ENCODE results near the gene RAD18.
A peak's percentile ranks its signal among the peaks of the same experiment; 100 is the strongest.

RAD18 gene

DNA sequence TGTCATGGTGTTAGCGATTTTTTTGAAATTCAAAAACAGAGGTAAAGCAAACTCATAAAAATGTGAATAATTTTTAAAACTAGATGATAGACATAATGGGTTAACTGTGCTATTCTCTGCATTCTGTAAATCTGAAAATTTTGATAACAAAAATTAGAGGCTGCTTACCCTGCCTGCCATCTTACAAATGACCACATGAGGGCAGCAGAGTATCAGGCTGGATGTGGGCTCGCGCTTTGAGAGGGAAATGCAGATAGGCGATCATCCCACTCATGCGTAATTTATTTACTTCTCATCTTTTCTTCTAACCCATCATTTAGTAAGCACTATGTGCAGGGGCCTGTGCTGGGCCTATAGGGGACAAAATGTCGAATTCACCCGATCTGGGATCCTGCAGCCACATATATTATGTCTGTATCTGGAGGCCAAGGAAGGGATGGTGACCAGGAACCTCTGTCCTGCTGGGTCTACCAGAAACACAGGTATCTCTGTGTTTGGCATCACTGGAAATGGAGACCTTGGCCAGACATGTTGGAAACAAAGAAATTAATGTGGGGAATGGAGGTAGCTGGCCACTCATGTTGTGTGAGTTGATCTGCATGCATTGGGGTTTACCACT lies 7.8 kb upstream of the RAD18 start:
- in situ Hi-C loops (cut with MboI; ENCODE audit: low pct_unique_long_range_greater_than_20kb, low sequenced_read_pairs) = loop anchor here (10.0 kb wide), 1 partner anchor 334 kb away; no protein-coding TSS in a partner anchor

DNA sequence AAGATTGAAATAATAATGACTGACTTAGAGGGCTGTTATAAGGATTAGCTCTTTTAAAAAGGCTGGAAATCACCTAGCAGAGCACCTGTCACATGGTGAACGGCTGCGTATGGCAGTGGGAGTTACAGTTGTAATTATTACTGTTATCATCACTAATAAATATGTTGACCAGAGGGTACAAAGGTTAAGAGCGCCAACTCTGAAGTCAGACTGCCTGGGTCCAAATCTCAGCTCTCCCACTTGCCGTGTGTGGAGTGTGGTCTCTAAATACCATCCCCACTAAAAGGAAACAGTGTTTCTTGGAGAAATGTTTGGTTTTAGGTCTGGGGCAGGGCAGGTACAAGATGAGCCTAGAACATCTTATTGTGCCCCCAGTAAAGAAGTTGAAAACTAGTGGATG lies 6.0 kb upstream of the RAD18 start:
- in situ Hi-C loops (cut with MboI; ENCODE audit: low pct_unique_long_range_greater_than_20kb, low sequenced_read_pairs) = no loop called here
- no peak for DNase-seq

More for the DNA sequence above, 7.8 kb upstream of the RAD18 start:
- DNase-seq = peak; percentile 73

DNA sequence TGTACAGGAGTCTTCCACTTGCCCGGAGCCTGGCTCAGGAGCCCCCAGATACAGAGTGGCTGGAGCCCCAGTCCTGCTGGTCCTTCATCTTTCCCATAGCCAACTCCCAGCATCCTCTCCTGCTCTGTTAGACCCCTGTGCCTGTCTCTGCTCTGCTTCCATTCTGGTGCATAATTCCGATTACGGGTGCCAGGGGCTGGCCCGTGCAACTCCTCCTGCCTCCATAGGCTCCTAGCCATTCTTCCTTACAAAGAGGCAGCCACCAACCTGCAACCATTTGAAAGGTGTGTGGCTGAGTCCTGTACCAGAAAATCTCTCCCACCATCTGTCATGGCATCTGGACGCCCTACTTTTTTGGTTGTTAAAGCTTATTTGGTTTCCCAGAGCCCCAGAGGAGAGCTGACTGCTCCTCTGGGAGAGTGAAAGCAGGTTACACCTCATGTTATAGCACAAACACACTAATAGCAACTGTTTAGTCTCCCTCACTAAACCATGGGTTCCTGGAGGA lies 5.2 kb upstream of the RAD18 start:
- in situ Hi-C loops (cut with MboI; ENCODE audit: low pct_unique_long_range_greater_than_20kb, low sequenced_read_pairs) = no loop called here
- no peak for DNase-seq

DNA sequence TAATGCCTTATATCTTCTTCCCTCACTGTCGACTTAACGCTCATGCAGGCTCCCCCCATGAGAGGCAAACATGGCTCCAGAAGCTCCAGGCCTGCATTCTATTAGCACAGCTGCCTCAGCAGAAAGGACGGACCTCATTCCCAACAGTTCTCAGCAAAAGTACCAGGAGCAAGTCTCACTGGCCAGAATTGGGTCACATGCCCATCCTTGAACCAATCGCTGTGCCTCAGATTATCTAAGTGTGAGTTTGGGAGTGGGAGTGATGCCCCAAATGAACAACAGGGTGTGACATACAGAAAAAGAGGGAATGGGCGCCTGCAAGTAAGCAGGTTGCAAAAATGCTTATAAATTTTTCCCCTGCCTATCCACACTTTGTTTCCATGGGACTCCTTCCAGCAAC lies 4.3 kb upstream of the RAD18 start:
- in situ Hi-C loops (cut with MboI; ENCODE audit: low pct_unique_long_range_greater_than_20kb, low sequenced_read_pairs) = no loop called here
- no peak for DNase-seq

DNA sequence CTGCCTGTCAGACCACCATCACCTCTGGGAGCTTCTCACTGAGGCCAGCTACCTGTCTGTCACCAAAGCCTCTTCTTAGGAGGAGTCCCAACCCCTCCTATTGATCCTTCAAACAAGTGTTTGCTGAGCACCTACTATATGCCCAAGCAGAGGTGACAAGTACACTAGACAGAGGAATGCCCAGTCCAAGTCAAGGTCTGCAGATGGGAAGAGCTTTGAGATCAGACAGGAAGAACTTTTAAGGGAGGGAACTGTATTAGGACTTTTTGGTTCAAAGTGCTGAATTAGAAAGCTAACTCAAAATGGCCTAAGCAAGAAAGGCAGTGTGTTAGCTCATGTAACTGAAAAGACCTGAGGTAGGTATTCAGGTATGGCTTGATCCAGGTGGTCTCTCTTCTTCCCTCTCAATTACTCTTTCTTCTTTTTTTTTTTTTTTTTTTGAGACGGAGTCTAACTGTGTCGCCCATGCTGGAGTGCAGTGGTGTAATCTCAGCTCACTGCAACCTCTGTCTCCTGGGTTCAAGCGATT lies 3.6 kb upstream of the RAD18 start:
- no peak for DNase-seq
- in situ Hi-C loops (cut with MboI; ENCODE audit: low pct_unique_long_range_greater_than_20kb, low sequenced_read_pairs) = no loop called here

DNA sequence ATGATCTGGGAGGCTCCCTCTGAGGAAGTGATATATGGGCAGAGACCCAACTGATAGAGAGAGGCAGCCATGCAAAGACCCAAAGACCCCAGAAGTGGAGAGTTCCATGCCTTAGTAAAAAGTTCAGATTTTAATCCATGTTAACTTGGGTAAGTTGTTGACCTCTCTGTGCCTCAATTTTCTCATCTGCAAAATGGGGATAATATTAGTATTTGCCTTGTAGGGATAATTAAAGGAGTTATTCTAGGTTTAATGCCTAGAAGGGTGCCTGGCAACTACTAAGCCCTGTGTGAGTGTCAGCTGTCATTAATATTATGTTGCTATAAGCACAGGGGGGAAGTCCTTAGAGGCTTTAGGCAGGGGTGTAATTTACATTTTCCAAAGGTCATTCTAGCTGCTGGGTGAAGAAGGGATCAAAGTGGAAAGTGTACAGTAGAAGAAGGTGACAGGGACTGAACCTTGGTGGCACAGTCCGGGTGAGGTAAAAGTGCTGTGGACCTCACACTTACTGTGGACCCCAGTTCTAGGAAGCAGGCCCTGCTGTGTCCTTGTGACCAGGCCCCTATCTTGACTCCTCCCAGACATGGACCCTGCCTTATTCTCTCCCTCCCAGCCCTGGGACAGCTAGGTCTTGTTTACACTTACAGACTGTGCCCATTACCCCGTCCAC lies 3.0 kb upstream of the RAD18 start:
- no peak for DNase-seq
- in situ Hi-C loops (cut with MboI; ENCODE audit: low pct_unique_long_range_greater_than_20kb, low sequenced_read_pairs) = no loop called here

DNA sequence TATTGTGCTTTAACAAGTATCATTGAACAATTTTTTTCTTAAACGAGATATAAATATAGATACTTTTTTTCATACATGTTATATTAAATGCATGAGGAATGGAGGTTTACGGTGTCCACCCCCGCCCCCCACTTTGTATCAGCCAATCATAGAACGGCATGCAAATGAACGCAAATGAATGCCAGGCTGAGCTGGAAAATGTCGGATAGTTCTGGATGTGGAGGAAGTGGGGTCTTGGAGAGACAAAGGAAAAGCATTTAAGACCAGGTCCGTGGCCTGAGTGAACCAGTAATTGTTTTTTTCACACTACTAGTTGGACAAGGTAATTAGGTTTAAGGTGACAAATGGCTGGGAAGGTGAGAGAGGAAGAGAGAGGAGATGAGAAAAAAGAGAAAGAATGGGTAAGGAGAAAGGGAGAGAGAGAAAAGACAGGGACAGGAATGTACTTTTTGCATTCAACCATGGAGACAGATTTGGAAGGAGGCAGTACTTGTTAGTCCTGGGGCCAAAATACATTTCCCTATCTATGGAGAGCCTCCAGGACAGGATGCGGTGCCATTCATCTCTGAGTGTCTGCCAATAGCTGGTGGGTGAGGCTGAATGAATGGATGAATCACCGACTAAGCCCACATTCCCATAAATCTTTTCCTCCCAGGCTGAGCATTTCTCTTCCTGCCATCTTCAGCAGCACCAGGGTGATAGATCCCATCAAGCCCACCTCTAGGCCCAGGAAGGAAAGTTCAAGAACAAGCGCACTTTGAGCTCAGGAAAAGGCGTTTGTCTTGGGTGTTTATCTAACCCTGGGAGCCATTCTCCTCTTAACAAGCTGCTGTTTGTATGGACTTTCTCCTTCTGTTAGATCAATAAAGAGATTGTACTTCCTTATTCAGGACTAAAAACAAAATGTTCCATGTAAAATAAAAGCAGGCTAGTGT lies 1.4 kb upstream of the RAD18 start:
- in situ Hi-C loops (cut with MboI; ENCODE audit: low pct_unique_long_range_greater_than_20kb, low sequenced_read_pairs) = no loop called here
- no peak for DNase-seq

DNA sequence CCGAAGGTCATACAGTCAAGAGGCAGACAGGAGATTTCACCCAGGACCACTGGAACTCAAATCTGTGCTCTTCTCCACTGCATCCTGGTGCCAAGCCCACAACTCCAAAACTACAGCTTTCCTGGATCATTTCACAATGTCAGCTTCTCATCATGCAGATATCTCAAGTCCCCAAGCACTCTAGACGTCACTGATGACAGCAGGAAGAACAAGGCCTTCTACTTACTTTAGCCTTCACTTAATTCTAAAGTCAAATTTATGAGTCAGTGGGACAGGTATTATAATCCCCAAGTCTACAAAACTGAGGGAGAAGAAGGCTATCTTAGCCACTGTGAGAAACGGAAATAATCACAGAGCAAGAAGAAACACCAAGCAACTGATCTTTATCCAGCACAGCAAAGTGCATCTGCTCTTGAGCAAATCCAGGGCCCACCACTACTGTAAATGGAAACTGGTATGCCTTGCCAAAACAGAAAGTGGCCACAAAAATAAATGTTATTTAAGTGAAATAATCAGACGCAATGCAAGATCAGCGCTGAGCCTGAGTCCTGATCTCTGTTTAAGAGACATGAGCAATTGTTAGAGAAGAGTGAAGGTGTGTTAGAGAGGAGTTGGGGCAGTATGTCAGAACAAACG lies 928 bp downstream of the RAD18 start:
- peak; percentile 18 for DNase-seq
- in situ Hi-C loops (cut with MboI; ENCODE audit: low pct_unique_long_range_greater_than_20kb, low sequenced_read_pairs) = no loop called here

DNA sequence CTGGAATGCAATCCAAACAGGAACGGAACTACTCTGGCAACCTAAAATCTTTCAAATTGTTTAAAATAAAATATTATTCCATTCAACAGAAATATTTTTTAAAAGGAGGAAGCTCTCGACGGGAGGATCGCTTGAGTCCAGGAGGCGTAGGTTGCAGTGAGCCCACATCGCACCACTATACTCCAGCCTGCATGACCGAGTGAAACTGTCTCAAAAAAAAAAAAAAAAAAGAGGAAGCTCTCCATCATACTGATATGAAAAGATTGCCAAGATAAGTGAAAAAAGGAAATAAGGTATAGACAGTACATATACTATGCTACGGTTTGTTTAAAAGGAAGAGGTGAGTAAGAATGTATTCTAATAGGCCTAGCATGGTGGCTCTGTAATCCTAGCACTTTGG lies 3.6 kb downstream of the RAD18 start:
- peak; percentile 94 for DNase-seq
- in situ Hi-C loops (cut with MboI; ENCODE audit: low pct_unique_long_range_greater_than_20kb, low sequenced_read_pairs) = no loop called here

DNA sequence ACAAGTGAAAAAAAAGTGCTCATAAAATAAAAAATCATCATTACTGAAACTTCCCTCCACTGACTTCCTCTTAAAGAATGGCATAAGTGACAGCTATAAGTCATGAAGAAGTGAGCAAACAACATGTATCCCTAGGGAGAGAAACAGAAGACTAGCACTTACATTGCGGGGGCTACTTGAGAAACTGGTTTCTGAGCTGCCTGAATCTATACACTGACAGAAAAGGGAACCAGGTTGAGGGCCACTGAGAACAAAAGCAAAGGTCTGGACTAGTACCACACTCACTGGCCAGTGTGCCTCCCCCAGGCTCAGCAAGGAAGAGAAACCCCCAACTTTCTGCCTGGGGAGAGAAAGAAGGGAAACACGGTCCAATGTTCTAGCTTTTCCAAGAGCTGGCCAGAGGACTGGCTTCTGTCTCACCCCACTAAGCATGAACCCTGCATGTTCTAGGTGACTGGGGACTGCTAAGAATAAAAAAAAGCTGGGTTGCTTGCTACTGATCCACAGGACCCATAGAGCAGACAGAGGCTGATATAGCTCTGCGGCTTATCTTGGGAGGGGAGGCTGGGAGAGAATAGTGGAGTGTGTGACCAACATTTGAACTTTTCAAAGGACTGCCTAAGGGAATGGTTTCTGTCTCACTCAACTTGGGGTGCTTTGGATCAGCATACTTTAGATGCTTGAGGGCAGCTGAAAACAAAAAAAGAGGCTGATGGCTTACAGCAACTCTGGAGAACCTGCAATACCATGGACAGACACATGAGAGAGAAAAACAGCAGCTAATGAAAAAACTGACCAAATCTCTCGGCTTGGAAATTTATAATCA lies 8.1 kb downstream of the RAD18 start:
- DNase-seq = peak; percentile 74
- in situ Hi-C loops (cut with MboI; ENCODE audit: low pct_unique_long_range_greater_than_20kb, low sequenced_read_pairs) = no loop called here

DNA sequence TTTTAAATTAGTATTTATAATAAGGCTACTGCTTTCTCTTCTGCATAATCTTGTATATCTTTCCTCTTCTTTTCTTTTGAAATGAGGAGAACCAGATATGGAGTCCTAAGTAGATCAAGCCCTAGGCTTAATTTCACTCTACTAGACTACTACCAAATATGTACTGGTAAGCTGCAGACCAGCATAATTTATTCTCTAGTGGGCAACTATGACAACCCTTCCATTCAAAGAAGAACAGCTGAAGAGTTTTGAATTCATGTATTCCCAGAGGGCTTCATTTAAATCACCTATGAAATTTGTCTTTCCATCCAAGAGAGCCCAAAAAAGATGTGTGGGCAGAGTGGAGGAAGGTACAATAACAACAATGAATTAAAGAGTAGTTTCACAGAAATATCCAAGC lies 10.0 kb downstream of the RAD18 start:
- DNase-seq = no peak
- in situ Hi-C loops (cut with MboI; ENCODE audit: low pct_unique_long_range_greater_than_20kb, low sequenced_read_pairs) = no loop called here

DNA sequence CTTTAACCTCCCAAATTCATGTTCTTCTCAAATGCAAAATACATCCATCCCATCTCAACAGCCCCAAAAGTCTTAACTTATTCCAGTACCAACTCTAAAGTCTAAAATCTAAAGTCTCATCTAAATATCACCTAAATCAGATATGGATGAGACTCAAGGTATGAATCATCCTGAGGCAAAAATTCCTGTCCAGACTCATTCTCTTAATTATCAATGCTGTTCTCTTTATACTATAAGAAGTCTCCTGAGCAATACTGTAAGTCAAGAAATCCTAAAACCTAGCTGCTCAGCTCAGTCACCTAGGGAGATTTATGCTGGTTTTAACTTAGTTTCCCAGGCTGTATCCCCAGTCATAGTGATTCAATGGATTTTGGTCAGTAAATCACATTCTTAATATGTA lies 11.1 kb downstream of the RAD18 start:
- DNase-seq = no peak
- in situ Hi-C loops (cut with MboI; ENCODE audit: low pct_unique_long_range_greater_than_20kb, low sequenced_read_pairs) = no loop called here

DNA sequence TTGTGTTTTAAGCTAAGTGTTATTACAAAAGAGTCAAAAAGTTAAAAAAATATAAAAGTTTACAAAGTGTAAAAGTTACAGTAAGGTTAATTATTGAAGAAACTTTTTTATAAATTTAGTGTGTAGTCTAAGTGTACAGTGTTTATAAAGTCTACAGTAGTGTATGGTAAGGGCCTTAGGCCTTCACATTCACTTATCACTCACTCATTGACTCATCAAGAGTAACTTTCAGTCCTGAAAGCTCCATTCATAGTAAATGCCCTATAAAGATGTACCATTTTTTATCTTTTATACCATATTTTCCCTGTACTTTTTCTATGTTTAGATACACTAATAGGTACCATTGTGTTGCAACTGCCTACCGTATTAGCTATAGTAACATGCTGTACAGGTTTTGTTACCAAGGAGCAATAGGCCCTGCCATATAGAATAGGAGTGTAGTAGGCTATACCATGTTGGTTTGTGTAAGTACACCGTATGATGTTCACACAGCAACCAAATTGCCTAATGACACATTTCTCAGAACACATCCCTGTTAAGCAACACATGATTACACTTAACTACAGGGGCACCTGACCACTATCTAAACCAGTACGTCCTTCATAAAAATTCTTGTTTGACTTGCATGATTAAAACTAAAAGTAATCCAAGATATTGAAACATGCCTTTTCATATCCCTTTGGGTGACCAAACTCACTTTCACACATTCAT lies 17.2 kb downstream of the RAD18 start:
- no peak for DNase-seq
- in situ Hi-C loops (cut with MboI; ENCODE audit: low pct_unique_long_range_greater_than_20kb, low sequenced_read_pairs) = no loop called here

DNA sequence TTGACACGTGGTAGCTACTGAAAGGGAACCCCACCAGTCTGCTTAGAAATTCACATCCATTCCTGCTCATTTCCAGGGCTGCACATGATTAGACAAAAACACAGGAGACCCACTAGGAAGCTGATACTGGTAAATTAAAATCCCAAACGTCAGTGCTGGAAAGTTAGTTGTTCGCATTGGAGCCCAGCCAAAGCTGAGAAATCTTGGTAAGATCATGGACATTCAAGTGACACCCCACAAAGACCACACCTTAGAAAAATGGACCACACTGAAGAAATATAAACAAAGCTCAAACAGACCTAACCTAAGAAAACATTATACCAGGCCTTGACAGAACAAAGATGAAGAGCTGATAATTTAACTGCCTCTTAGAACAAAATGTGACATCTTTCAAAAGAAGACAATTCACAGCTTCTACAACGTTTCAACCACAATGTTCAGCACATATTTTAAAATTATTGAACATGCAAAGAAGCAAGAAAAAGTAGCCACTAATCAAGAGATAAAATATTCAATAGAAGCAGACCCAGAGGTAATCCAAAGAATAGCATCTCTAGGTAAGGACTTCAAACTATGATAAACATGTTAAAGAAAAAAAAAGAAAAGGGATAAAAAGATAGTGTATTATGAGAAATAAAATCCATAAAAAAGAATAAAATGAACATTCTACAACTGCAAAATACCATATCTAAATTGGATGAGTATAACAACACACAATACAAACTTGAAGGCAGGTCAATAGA lies 20.4 kb downstream of the RAD18 start:
- in situ Hi-C loops (cut with MboI; ENCODE audit: low pct_unique_long_range_greater_than_20kb, low sequenced_read_pairs) = no loop called here
- no peak for DNase-seq

DNA sequence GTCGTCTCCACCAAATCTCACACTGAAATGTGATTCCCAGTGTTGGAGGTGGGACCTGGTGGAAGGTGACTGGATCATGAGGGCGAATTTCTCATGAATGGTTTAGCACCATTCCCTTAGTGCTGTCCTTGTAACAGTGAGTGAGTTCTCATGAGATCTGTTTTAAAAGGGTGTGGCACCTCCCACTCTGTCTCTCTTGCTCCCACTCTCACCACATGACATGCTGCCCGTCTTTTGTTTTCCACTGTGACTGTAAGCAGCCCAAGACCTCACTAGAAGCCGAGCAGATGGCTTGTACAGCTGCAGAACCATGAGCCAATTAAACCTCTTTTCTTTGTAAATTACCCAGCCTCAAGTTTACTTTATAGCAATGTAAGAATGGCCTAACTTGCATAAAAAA lies 21.2 kb downstream of the RAD18 start:
- in situ Hi-C loops (cut with MboI; ENCODE audit: low pct_unique_long_range_greater_than_20kb, low sequenced_read_pairs) = no loop called here
- DNase-seq = no peak

DNA sequence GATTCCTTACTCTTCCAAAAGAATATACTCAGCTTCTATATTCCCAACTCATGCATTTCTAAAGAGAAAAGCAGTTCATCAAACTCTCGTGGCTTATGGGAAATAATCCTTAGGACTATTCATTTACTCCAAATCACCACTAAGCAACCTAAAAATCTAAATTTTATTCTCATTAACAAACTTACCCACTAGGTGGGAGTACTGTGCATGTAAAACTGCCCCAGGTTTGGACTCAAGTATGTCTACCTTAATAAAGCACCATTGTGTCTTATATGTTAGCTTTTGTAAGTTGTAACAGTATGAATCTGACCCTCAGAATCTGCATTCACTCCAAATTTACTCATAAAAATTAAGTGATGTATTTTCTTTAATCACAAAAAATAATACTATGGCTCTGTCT lies 25.3 kb downstream of the RAD18 start:
- in situ Hi-C loops (cut with MboI; ENCODE audit: low pct_unique_long_range_greater_than_20kb, low sequenced_read_pairs) = no loop called here
- DNase-seq = peak; percentile 71
